Heart right ventricle (tissue), 16 donors: ENCODE results near the gene KLHL29. TPM values are rescaled to one million over a fixed set of nuclear protein-coding genes. Genes with fewer than 3 reads are reported as not detected.

Experiments used
- ATAC-seq, 8 donors: fragments of 200-7000 bp; cut with Tn5 transposase; one replicate each; pipeline ENCODE4 v1.9.1; 2020; ENCODE audit warnings: mild to moderate bottlenecking in 8 of 8, moderate library complexity in 8 of 8, moderate number of reproducible peaks in 1 of 8
- DNase-seq, 2 donors: peaks; one replicate each; pipeline ENCODE4 v3.0.0-alpha.2; 2020
- H3K27ac ChIP-seq, 10 donors: fragments of 200-600 bp; sonication (generic) in 2 of 10; one replicate each; pipeline versions ENCODE4 v1.5.0 to v1.8.0; 2020 to 2022; ENCODE audit warnings: mild to moderate bottlenecking in 3 of 10
- H3K27me3 ChIP-seq, 7 donors: fragments of 200-600 bp; one replicate each; pipeline ENCODE4 v1.8.0; 2021 to 2022; ENCODE audit warnings: mild to moderate bottlenecking in 2 of 7
- H3K36me3 ChIP-seq, 9 donors: fragments of 200-600 bp; sonication (generic) in 1 of 9; one replicate each; pipeline versions ENCODE4 v1.5.0 to v1.8.0; 2020 to 2022; ENCODE audit warnings: mild to moderate bottlenecking in 2 of 9
- H3K4me1 ChIP-seq, 9 donors: fragments of 200-600 bp; sonication (generic) in 1 of 9; one replicate each; pipeline versions ENCODE4 v1.5.0 to v1.8.0; 2020 to 2022; ENCODE audit warnings: mild to moderate bottlenecking in 4 of 9
- H3K4me3 ChIP-seq, 10 donors: fragments of 200-600 bp; sonication (generic) in 2 of 10; one replicate each; pipeline versions ENCODE4 v1.5.0 to v1.8.0; 2020 to 2022; ENCODE audit warnings: mild to moderate bottlenecking in 7 of 10, moderate library complexity in 2 of 10
- H3K9me3 ChIP-seq, 11 donors: fragments of 200-600 bp in 10 of 11; sonication (generic) in 2 of 11; one replicate each; pipeline versions ENCODE4 v1.5.0 to v1.8.0; 2013 to 2022; ENCODE audit warnings: mild to moderate bottlenecking in 2 of 11, control low read depth in 1 of 11, moderate library complexity in 1 of 11
- CTCF ChIP-seq, 9 donors: fragments of 200-600 bp; sonication (generic) in 2 of 9; IDR thresholded peaks; one replicate each; pipeline versions ENCODE4 v1.5.0 to v1.8.0; 2021 to 2022; ENCODE audit warnings: antibody characterized with exemption in 9 of 9, mild to moderate bottlenecking in 5 of 9, moderate library complexity in 1 of 9
- WGBS, 2 donors: extraction: QIAGEN DNeasy Blood & Tissue Kit; methylation state at CpG; one replicate each; pipeline ENCODE4 v1.1.7; 2013; ENCODE audit warnings: inconsistent platforms in 1 of 2; 5-methylcytosine and 5-hydroxymethylcytosine counted together
- intact Hi-C, 10 donors: fragments of 100-400 bp; cut with DNase I; formaldehyde crosslinking; loops; one replicate each; pipeline versions ENCODE4 v1.11.1 to v1.14.2; 2022
- polyA plus RNA-seq, 2 donors: library from polyadenylated mRNA; stranded (reverse); fragments of 200-250 nt; gene quantifications; one replicate each; pipeline ENCODE4 v1.2.3, GENCODE V29; 2013
- total RNA-seq, 10 donors: library from RNA; stranded (reverse); fragmentation: NEBNext Ultra II Directional in 3 of 10; extraction: Animal tissue kit (Norgen Biotek cat#: 25700) in 3 of 10; gene quantifications; one replicate each; pipeline versions ENCODE4 v1.2.1 to v1.2.4, GENCODE V29; 2021 to 2023
- donor health status: Arrhythmogenic right ventricular cardiomyopathy.
- donor health status: ischemic (EF 13 %, LVEDD 7.1; RV severe dilation, severe dysfunction).
- donor health status: healthy with polysubstance abuse.
- donor health status: DM: no; HTN: yes; CAD: no.
- donor health status: DM: no; HTN: no; CAD: no.
- donor health status: ischemic (EF 25% LVEDD 6.9; RV normal size, moderate dysfunction).
- donor health status: ischemic (EF 25% LVEDD 5.7; RV mildly dilated, moderate dysfunction).
- donor health status: healthy.
- donor health status: DM: yes; HTN: yes; CAD: no.
- donor health status: Ischemic cardiomyopathy.
- donor health status: ischemic (EF 35%, LVEDD 5.7; RV mildly dilated, moderate dysfunction).
- donor health status: nonischemic (EF 11% LVEDD 7.7; RV severe dilation, severe dysfunction).
- donor health status: DM: yes; HTN: yes; CAD: no.
- donor health status: PGD.
- donor health status: ischemic (EF 29% LVEDD 5.4; RV normal size, mild dysfunction).
- donor health status: nonischemic (EF 23%, LVEDD 6.1; RV moderate dilation, normal function).

Gene KLHL29
- total and polyA plus RNA-seq, 12 donors, result 0.71 to 1.5 (median 1.0) TPM

DNA sequence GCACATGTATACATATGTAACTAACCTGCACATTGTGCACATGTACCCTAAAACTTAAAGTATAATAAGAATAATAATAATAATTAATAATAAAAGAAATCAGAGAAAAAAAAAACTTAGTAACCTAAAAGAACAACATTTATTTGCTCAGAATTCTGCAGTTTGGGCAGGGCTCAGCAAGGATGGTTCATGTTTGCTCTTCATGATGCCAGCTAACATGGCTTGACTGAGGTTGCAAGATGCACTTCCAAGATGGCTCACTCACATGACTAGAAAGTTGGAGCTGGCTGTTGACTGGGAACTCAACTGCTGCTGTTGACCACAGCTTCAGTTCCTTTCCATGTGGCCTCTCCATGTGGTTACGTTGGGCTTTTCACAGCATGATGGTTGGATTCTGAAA, 56.4 kb downstream of the KLHL29 start:
- peaks cover 0 to 2% (median 0%) of the 10 kb centered on the region in 9 donors for H3K4me1 ChIP-seq
- intact Hi-C loops, result no loop called here
- H3K4me3 ChIP-seq, result no peak overlapping the region
- no peak for TF ChIP-seq CTCF (IDR thresholded peaks at IDR 0.05)
- DNase-seq (no peak), ATAC-seq (no peak)
- H3K27me3 ChIP-seq, result peaks cover 0 to 3% (median 0%) of the 10 kb centered on the region in 7 donors
- no peaks in the 10 kb centered on the region for H3K36me3 ChIP-seq
- H3K27ac ChIP-seq, result no peak overlapping the region
- WGBS, 2 donors, result 93 to 95% methylated on average over 1 of the region's 1 CpG
- H3K9me3 ChIP-seq, result peaks cover 0 to 26% (median 11%) of the 10 kb centered on the region in 11 donors

DNA sequence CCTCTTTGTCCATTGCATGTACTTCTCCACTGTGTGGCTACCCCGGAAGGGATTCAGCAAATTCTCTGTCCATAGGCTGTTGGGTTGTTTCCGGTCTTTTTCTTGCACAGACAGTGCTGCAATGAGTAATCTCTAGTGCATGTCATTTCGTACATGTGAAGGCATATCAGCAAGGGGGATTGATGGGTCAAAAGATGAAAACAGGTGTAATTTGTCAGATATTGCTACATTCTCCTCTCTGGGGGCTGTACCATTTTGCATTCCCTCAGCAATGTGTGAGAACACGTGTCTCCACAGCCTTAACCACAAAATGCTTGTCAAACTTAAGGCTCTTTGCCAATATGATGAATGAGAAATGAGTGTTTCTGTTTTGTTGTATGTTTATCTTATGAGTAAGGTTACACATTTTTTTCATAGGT, 60.5 kb downstream of the KLHL29 start:
- no peak for TF ChIP-seq CTCF (IDR thresholded peaks at IDR 0.05)
- H3K9me3 ChIP-seq, result peaks cover 0 to 19% (median 11%) of the 10 kb centered on the region in 11 donors
- intact Hi-C loops, result no loop called here
- peaks cover 0 to 19% (median 0%) of the 10 kb centered on the region in 9 donors for H3K4me1 ChIP-seq
- no peak for ATAC-seq
- no peaks in the 10 kb centered on the region for H3K27me3 ChIP-seq
- no peak overlapping the region for H3K4me3 ChIP-seq
- H3K27ac ChIP-seq, result no peak overlapping the region
- no peak for DNase-seq
- H3K36me3 ChIP-seq, result no peaks in the 10 kb centered on the region
- 74 to 77% methylated on average over 4 of the region's 4 CpGs for WGBS, 2 donors

GRCh38 chr2:23446916-23447315, 61.9 kb downstream of the KLHL29 start:
- intact Hi-C loops, result no loop called here
- no peaks in the 10 kb centered on the region for H3K27me3 ChIP-seq
- WGBS, 2 donors, result 83 to 87% methylated on average over 5 of the region's 5 CpGs
- H3K4me3 ChIP-seq, result no peak overlapping the region
- no peak overlapping the region for H3K27ac ChIP-seq
- ATAC-seq, result no peak
- peaks cover 0 to 19% (median 0%) of the 10 kb centered on the region in 9 donors for H3K4me1 ChIP-seq
- no peak for TF ChIP-seq CTCF (IDR thresholded peaks at IDR 0.05)
- H3K36me3 ChIP-seq, result no peaks in the 10 kb centered on the region
- H3K9me3 ChIP-seq, result peaks cover 0 to 8% (median 2%) of the 10 kb centered on the region in 11 donors
- no peak for DNase-seq

DNA sequence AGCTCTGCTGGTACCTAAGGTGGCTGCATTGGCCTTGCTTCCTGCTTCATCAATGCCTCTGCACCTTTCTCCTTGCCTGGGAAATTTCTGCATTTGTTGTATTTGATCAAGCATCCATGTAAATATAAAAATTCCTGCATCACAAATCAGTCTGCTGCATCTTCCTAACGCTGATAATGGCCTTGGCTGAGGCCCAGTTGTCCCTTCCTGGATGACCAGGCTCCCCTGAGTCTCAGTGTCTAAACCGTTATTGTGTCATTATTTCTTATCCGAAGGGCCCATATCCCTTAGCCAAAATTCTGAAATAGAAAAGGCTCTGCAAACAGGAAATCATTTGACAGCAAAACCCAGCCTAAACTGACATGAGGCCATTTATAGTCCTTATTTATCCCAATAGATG, 62.4 kb downstream of the KLHL29 start:
- DNase-seq (no peak), ATAC-seq (no peak)
- Histone ChIP-seq H3K4me3 (no peak overlapping the region), H3K4me1 (peaks cover 0 to 19% (median 0%) of the 10 kb centered on the region in 9 donors), H3K27ac (no peak overlapping the region), H3K9me3 (peaks cover 0 to 3% (median 0%) of the 10 kb centered on the region in 11 donors), H3K36me3 (no peaks in the 10 kb centered on the region), H3K27me3 (no peaks in the 10 kb centered on the region)
- TF ChIP-seq CTCF (IDR thresholded peaks at IDR 0.05), result no peak
- 38 to 55% methylated on average over 3 of the region's 3 CpGs for WGBS, 2 donors
- intact Hi-C loops, result no loop called here
